Tibial artery (tissue), 4 donors: Measurements from ENCODE around the gene RAP1GDS1.
"Not testable (repeated sequence)": the region's sequence is repeated elsewhere in the genome, so short reads cannot be mapped to it uniquely, and the experiment has no call there.

Source experiments
- DNase-seq, 2 donors: peaks; one replicate each; pipeline ENCODE4 v3.0.0-alpha.2; 2019
- H3K27ac ChIP-seq, 2 donors: fragments of 200-600 bp; sonication (generic) in 1 of 2; 1 replicate in 1 of 2; 2 replicates in 1 of 2; pipeline ENCODE4 v1.5.1; 2018 to 2019; ENCODE audit warnings: mild to moderate bottlenecking in 1 of 2
- H3K27me3 ChIP-seq, 2 donors: fragments of 200-600 bp; sonication (generic) in 1 of 2; one replicate each; pipeline versions ENCODE4 v1.5.1 to v1.6.0; 2016 to 2019
- H3K36me3 ChIP-seq, 3 donors: fragments of 200-600 bp; sonication (generic) in 2 of 3; one replicate each; pipeline ENCODE4 v1.5.1; 2016 to 2019; ENCODE audit warnings: mild to moderate bottlenecking in 2 of 3
- H3K4me1 ChIP-seq, 4 donors: fragments of 200-600 bp; sonication (generic) in 2 of 4; 1 replicate in 3 of 4; 2 replicates in 1 of 4; pipeline ENCODE4 v1.5.1; 2016 to 2019
- H3K4me3 ChIP-seq, 2 donors: fragments of 200-600 bp; sonication (generic) in 1 of 2; 1 replicate in 1 of 2; 2 replicates in 1 of 2; pipeline ENCODE4 v1.5.1; 2018 to 2019; ENCODE audit warnings: mild to moderate bottlenecking in 2 of 2
- H3K9me3 ChIP-seq, 3 donors: fragments of 200-600 bp; sonication (generic) in 1 of 3; one replicate each; pipeline ENCODE4 v1.5.1; 2016 to 2019
- intact Hi-C: fragments of 100-400 bp; cut with DNase I; formaldehyde crosslinking; loops from one replicate; pipeline ENCODE4 v1.15.0; 2023; ENCODE audit warnings: low total_unique reads
- TF ChIP-seq, protein P1 (sequence below), 2 experiments: fragments of 200-600 bp in 1 of 2; fragments of 450-650 bp in 1 of 2; IDR thresholded peaks; one replicate each; pipeline ENCODE4 v1.5.1; 2017 to 2019; ENCODE audit warnings: antibody characterized with exemption in 2 of 2, mild to moderate bottlenecking in 1 of 2, moderate library complexity in 1 of 2

The RAP1GDS1 gene

DNA sequence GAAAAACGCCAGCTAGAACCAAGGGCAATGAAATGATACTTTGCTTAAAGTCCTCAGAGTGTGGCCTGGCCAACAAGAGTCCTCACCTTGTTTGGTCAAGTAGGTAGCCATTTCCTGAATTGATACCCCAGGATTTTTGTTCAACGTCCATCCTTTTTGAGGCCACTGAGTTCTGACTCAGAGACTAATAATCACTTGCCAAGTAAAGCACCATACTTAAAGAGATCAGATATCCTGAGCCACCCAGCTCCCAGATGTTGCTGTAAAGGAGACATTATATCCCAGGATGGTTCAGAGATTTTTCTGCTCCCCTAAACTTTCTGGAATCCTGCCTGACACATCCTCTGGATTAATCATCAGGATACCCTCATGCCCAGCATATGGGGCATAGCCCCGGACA is 190.9 kb downstream of the RAP1GDS1 start:
- no peak for DNase-seq
- Histone ChIP-seq H3K27ac (no peak overlapping the region), H3K4me1 (no peaks in the 10 kb centered on the region), H3K27me3 (no peaks in the 10 kb centered on the region), H3K4me3 (no peak overlapping the region), H3K9me3 (peaks cover 0 to 6% (median 0%) of the 10 kb centered on the region in 3 donors), H3K36me3 (no peaks in the 10 kb centered on the region)
- intact Hi-C loops, result no loop called here
- TF ChIP-seq, protein P1, sequence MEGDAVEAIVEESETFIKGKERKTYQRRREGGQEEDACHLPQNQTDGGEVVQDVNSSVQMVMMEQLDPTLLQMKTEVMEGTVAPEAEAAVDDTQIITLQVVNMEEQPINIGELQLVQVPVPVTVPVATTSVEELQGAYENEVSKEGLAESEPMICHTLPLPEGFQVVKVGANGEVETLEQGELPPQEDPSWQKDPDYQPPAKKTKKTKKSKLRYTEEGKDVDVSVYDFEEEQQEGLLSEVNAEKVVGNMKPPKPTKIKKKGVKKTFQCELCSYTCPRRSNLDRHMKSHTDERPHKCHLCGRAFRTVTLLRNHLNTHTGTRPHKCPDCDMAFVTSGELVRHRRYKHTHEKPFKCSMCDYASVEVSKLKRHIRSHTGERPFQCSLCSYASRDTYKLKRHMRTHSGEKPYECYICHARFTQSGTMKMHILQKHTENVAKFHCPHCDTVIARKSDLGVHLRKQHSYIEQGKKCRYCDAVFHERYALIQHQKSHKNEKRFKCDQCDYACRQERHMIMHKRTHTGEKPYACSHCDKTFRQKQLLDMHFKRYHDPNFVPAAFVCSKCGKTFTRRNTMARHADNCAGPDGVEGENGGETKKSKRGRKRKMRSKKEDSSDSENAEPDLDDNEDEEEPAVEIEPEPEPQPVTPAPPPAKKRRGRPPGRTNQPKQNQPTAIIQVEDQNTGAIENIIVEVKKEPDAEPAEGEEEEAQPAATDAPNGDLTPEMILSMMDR (IDR thresholded peaks at IDR 0.05), result no peak

DNA sequence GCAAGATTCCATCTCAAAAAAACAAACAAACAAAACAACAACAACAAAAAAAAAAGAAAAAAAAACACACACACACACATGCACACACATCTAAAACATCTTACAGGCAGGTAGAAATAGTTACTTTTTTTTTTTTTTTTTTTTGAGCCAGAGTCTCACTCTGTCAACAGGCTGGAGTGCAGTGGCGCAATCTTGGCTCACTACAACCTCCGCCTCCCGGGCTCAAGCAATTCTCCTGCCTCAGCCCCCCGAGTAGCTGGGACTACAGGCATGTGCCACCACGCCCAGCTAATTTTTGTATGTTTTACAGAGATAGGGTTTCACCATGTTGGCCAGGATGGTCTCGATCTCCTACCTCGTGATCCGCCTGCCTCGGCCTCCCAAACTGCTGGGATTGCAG is 196.2 kb downstream of the RAP1GDS1 start:
- H3K4me1 ChIP-seq, H3K4me3 ChIP-seq, H3K9me3 ChIP-seq, H3K36me3 ChIP-seq, DNase-seq, H3K27ac ChIP-seq, intact Hi-C loops, H3K27me3 ChIP-seq: not testable (repeated sequence)

DNA sequence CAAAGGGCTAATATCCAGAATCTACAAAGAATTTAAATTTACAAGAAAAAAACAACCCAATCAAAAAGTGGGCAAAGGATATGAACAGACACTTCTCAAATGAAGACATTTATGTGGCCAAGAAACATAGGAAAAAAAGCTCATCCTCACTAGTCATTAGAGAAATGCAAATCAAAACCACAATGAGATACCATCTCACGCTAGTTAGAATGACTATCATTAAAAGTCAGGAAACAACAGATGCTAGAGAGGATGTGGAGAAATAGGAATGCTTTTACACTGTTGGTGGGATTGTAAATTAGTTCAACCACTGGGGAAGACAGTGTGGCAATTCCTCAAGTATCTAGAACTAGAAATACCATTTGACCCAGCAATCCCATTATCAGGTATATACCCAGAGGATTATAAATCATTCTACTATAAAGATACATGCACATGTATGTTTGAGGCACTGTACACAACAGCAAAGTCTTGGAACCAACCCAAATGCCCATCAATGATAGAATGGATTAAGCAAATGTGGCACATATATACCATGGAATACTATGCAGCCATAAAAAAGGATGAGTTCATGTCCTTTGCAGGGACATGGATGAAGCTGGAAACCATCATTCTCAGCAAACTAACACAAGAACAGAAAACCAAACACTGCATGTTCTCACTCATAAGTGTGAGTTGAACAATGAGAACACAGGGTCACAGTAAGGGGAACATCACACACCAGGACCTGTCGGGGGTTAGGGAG is 200.1 kb downstream of the RAP1GDS1 start:
- H3K9me3 ChIP-seq, intact Hi-C loops, DNase-seq, H3K4me1 ChIP-seq, H3K27me3 ChIP-seq, H3K4me3 ChIP-seq, H3K27ac ChIP-seq, H3K36me3 ChIP-seq: not testable (repeated sequence)

DNA sequence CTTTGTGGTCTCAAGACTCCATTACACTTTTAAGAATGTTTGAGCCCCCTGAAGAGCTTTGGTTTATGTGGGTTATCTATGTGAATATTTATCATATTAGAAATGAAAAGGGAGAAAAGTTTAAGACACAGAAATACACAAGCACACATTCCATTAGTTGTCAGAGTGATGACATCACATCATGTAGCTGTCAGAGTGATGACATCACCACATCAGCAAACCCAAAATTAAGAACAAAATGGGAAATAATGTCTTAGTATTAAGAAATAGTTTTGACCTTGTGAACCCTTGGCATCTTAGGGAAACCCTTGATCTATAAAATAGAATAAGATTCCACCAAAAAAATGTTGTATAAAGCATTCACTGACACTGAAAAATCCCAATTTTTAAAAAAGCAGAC is 201.3 kb downstream of the RAP1GDS1 start:
- intact Hi-C loops, result no loop called here
- H3K4me3 ChIP-seq, result no peak overlapping the region
- no peaks in the 10 kb centered on the region for H3K9me3 ChIP-seq
- H3K36me3 ChIP-seq, result no peaks in the 10 kb centered on the region
- peaks cover 0 to 4% (median 2%) of the 10 kb centered on the region in 4 donors for H3K4me1 ChIP-seq
- TF ChIP-seq, protein P1 (IDR thresholded peaks at IDR 0.05), result no peak
- no peak overlapping the region for H3K27ac ChIP-seq
- DNase-seq, result no peak
- no peaks in the 10 kb centered on the region for H3K27me3 ChIP-seq

DNA sequence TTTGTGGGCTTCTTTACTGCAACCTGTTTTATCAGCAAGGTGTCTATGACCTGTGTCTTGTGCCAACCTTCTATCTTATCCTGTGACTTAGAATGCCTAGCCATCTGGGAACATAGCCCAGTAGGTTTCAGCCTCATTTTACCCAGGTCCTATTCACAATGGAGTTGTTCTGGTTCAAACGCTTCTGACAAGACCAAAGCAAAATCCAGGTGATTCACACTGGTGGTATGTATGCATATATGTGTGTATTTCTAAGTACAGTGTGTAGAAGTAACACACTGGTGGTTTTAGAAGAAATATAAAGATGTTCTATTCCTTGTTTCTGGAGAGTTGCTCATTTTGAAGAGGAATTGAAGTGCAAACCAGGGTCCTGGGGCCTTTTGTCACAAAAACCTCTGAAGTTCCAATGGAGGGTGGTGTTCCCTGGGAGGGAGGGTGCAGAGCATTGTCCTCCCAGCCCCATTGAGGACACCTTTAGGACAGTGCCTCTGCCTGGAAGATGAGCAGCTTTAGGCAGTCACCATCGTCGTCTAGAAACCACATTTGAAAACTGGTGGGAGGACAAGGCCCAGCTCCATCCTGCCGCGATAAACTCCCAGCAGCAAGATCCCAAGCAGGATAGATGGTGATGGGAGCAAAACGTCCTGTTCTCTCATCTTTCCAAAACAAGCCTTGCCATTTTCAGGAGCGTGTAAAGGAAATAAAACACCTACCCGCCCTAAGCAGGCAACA is 205.8 kb downstream of the RAP1GDS1 start:
- DNase-seq, result no peak
- no peak overlapping the region for H3K4me3 ChIP-seq
- no peak overlapping the region for H3K27ac ChIP-seq
- H3K36me3 ChIP-seq, result peaks cover 0 to 2% (median 0%) of the 10 kb centered on the region in 3 donors
- TF ChIP-seq, protein P1 (IDR thresholded peaks at IDR 0.05), result no peak
- intact Hi-C loops, result no loop called here
- H3K9me3 ChIP-seq, result no peaks in the 10 kb centered on the region
- H3K4me1 ChIP-seq, result peaks cover 0 to 19% (median 10%) of the 10 kb centered on the region in 4 donors
- no peaks in the 10 kb centered on the region for H3K27me3 ChIP-seq

DNA sequence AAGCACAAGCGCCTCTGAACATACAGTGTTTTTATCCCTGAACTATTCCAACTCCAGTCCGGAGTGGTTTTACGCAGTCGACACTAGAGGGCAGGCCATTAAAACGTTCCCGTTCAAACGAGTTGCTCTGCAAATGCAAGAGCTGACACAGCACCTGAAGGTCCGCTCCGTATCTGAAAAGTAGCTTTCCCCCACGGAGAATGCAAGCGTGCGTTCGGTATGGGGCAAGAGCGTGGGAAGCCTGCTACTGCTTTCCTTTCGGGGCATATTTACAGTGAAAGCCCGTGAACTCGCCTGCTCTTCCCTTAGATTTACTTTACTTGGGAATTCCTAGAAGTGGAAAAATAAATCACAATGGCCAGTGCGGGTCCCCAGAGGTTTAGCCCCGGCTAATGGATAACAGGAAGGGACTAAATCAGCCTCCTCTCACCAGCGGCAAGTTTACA is 206.5 kb downstream of the RAP1GDS1 start:
- Histone ChIP-seq H3K9me3 (no peaks in the 10 kb centered on the region), H3K27ac (no peak overlapping the region), H3K36me3 (peaks cover 0 to 5% (median 0%) of the 10 kb centered on the region in 3 donors), H3K27me3 (no peaks in the 10 kb centered on the region), H3K4me3 (peak overlapping the region; percentile 26 to 51), H3K4me1 (peaks cover 0 to 19% (median 10%) of the 10 kb centered on the region in 4 donors)
- intact Hi-C loops, result no loop called here
- DNase-seq, result peak; percentile 63 to 80
- TF ChIP-seq, protein P1 (IDR thresholded peaks at IDR 0.05), result peak; percentile 75 to 83
